SH-SY5Y (cell line): ENCODE results near the gene CBLN3.

Experiments used
- GATA2 ChIP-seq: IDR thresholded peaks from 2 replicates; pipeline ENCODE4 v1.6.1; 2011; ENCODE audit warnings: mild to moderate bottlenecking, low read depth, low read length
- GATA3 ChIP-seq: IDR thresholded peaks from 2 replicates; pipeline ENCODE4 v1.6.1; 2011; ENCODE audit warnings: low read depth, mild to moderate bottlenecking, low read length, moderate library complexity

GRCh38 chr14:24379907-24380730 is 49.3 kb downstream of the CBLN3 start:
- TF ChIP-seq GATA2 = no peak
- no peak for TF ChIP-seq GATA3
